8988T (cell line): Measurements from ENCODE around the gene IQSEC1.

Experiments used
- DNase-seq: peaks from one replicate; pipeline ENCODE4 v3.0.0; 2011

Gene IQSEC1

DNA sequence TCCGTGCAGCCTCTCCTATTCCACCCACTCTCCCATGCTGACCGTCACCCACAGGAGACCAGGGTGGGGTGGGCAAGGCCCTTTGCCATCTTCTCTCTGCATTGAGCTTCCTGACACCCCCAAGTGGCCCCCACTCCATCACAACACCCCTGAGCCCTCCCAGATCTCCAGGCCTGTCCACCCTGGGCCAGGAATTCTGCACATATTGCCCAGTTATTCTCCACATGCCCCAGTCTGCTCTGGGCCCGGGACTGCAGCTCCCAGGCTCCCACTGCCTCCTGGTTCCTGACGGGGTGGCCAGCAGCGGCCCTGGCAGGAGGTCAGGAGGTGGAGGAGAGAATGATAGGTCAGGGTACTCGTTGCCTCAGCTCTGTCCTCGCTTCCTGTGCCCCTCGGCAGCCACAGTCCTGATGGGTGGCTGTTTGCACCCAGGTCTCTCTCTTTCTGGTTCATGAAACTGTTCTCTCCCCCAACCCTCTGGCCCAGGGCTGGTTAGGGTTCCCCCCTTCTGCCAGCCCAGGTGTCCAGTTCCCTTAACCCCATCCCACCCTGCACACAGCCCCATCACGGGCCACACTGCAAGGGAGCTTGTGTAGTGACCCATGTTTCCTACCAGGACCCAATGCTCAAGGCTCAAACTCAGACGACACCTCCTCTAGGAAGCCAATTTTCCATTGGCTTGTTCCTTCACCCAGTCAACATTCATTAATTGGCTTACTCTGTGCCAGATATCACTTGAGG is 47.3 kb downstream of the IQSEC1 start:
- no peak for DNase-seq

DNA sequence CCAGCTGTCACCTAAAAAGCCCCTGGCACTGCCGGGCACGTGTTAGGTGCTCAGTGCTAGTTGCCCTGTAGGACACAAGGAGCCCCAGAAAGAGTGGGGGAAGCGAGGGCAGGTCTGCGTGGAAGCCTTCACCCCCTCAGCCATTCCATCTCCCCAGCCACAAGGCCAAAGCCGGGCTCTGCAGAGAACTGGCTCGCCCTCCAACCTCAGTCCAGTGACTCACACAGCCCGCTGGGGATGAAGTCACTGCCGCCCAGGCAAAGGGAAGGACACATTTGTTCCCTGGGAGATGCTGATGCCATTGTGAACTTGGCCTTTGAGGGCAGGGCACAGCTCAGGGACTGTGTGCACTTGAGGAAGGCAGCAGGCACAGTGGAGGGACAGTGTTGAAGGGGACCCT is 48.1 kb downstream of the IQSEC1 start:
- peak; percentile 70 for DNase-seq

DNA sequence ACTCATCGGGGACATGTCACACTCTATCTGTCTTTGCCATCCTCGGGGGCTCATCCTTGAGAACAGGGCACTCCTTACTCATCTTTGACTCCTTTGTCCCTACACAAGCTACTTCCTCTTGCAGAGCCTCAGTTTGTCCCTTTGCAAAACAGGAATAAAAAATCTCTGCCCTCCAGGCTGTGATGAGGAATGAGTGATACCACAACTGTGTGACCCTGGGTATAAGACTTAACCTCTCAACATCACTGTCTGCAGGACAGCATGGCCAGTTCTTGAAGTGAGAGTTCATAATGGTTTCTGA is 48.5 kb downstream of the IQSEC1 start:
- no peak for DNase-seq

DNA sequence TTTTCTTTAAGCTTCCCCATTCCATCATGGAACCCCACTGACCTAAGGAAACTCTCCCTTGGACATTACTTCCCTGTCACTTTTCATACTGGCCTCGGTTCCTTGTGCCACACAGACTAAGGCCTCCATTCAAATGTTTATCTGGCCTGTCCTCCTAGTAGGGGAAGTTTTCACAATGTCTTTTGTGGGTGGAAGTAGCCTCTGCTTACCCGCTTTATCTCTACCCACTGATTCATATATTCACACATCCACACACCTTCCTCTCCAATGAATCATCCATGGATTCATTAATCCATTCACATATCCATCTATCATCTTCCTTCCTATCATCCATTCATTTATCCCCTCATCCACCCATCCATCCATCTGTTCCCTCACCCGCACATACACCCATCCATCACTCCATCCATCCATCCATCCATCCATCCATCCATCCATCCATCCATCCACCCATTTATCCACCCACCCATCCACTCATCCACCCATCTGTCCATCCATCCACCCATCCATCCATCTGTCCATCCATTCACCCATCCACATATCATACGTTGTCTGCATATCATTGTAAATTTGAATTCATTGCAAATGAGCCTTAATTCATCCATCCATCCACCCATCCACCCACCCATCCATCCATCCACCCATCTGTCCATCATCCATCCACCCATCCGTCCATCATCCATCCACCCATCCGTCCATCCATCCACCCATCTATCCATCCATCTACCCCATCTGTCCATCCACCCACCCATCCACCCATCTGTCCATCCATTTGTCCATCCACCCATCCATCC is 49.1 kb downstream of the IQSEC1 start:
- DNase-seq: no peak

DNA sequence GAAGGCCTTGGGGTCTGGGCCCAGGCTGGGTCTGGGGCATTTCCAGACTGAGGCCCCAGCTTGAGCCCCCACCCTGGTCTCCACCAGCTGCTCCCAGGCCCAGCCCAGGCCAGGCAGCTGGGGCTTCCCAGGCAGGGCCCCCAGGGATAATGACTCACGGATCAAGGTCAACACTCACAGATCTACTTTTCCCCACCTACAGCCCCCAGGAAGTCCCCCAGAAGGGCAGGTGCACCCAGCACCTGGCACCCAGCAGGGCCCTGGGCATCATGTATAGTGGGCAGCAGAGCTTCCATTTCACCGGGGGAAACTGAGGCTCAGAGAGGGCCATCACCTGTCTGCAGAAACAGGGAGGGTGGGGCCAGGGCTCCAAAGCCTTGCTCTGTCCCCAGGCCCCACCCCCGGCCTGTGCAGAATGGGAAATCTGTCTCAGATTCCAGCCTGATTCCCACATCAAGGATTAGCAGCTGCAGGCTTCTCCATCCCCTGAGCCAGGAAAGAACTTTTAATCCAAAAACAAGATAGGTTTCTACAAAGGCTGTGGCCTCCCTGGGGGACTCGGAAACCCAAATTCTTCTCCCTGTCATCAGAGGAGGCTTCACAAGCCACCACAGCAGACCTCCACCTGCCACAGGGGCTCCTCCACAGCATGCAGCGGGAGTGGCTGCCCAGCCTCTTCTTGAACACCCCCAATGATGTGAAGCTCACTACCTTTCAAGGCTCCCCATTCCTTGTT is 49.8 kb downstream of the IQSEC1 start:
- no peak for DNase-seq

DNA sequence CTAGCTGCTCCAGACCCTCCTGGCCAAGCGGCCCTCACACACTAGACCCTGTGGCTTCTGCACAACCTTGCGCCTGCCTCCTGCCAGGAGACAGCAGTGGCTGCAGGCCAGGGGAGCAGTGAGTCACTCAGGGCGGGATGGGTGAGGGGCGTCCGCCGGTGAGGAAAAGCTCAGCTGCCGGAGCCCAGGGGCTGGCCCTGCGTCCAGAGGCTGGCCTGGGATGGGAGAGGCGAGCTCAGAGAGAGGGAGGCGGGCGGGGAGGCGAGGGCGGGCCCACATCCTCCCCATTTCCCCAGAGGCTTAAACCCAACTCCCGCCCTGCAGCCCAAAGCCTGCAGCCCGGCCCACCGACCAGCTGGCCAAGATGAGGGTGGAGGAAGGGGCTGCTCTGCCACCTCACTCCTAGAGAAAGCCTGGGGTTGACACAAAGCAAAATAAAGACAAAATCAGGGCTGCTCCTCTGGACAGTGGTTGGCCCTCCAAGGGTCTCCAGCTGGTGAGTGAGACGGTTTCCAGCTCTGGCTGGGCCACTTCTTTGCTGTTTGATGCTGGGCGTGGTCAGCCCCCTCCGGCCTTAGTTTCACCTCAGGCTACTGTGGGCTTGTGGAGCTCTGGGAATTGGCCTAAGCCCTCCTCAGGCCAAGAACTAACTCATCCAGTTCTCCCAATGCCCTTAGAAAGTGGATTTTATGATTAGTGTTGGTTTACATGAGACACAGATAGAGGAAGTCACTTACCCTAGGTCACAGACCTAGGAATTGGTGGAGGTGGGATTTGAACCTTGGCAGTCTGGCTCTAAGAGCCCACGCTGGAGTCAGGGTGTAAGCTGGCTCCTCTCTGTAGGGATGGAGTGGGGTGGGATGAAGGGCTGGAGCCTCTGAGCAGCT is 50.6 kb downstream of the IQSEC1 start:
- DNase-seq: no peak

DNA sequence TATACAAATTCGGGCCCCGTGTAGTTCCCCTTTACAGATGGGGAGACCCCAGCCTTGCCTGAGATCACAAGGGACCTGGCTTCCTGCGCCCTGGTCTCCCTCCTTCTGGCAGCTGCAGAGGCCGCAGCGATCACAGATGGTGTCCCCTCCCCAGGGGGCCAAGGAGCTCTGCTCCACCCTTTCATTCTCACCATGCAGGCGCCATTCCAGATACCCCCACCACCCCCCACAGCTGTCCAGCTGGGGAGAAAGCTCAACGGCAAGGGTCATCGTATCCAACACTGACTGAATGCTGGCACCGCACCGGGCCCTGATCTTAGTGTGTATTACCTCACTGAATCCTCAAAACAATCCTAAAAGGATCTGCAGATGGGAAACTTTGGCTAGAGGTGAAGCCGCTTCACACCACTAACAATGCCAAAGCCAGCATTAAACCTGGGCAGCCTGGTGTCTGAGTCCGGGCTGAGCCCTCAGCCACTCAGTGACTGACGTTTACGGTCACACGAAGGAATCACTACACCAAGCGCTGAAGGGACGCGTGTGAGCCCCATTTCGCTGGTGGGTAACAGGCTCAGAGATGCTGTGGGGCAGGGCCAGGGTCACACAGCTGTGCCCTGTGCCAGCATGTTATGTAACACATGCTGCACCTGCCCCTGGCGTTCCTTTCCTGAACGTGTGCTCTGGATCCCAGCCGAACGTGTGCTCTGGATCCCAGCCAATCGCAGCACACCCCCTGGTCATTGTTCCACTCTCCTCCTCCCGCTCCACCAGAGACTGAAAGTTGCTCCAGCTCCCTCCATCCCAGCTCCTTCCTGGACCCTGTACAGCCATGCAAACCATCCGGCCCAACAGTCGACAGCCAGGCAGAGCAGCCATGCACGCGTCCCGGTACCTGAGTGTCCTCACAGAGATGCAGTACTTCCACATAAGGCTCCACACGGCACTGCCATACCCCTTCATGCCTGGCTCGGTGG is 51.8 kb downstream of the IQSEC1 start:
- DNase-seq: no peak

DNA sequence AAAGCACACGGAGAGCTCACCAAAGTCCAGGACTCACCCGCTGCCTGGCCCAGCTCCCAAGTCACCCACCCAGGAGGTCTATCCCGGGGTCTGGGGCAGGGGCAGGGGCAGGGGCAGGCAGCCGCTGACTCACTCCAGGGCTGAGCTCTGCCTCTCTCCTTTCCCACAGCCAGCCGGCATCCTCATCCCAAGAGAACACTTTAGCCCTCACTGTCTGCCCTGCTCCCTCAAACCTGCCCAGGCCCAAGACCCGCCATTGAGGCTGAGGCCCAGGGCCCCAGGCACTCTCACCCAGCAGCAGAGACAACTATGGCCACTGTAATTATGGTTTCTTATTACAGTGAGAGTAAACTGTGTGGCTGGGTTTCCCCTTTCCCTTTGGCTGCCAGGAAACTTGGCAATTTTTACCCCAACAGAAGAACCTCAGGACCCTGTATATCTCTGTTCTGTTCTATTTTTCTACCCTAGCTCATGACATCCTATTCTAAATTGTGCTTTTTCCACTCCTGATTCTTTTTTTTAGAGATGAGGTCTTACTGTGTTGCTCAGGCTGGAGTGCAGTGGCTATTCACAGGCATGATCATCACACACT is 53.0 kb downstream of the IQSEC1 start:
- DNase-seq: no peak

DNA sequence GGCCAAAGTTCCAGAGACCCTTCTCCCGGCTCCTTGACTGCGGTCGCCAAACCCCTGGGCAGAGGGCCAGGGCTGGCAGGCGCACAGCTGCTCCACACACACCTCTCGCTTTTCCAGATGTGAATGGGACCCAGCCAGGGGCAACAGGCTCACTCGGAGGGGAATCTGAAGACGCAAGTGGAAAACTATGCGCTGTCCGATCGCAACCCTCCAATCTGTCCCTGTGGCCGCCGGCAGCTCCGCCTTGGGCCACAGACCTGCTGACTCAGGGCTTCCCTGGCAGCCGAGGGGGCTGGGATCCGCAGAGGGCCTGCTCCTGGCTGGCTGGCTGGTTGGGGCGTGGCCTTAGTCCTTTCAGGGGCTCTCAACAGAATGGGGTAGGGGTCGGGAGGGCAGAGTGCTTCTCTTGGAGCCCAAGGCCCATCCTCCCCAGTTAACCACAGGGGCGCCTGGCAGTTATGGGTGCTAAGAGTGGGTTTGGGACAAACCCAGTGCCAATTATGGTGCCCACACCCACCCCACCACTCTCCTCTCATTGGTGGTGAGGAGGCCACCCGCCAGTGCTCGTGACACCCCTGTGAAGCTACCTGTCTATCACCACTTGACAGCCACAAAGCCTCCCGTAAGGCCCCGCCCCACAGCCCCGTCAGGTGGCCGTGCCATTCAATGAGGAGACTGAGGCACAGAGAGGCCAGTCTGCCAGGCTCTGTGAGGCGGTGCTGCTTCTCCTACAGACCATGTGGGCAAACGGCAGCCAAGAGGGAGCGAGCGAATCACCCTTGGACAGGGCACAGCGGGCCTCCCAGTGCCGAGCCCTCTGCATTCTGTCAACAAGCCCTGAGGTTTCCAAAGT is 53.8 kb downstream of the IQSEC1 start:
- no peak for DNase-seq

DNA sequence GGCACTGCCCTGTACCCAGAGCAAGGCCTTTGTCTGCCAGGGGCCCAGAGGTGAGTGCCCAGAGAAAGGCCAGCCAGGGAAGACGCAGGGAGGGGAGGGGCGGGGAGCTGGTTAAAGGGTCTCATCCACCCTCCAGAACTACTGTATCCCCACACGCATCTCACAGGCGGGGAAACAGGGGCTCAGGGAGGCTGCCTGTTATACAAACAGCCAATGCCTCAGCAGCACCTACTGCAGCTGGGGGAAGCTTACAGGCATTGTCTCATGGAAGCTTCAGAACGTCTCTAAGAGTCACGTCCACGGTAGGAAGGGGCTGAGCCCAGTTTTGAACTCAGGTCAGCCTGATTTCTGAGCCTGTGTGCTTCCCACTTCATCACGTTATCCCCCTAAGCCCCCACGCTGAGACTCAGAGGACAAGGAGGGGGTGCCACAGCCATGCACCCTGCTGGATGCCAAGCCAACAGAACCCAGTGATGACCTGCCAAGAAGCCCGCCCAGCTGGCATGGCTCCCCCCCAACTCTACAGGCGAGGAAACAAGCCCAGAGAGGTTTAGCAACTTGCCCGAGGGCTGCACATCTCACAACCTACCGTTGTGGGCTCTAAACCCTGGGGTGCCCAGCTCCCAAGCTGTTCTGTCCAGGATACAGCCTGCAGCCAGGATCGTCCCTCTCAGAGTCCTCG is 54.5 kb downstream of the IQSEC1 start:
- DNase-seq: no peak

DNA sequence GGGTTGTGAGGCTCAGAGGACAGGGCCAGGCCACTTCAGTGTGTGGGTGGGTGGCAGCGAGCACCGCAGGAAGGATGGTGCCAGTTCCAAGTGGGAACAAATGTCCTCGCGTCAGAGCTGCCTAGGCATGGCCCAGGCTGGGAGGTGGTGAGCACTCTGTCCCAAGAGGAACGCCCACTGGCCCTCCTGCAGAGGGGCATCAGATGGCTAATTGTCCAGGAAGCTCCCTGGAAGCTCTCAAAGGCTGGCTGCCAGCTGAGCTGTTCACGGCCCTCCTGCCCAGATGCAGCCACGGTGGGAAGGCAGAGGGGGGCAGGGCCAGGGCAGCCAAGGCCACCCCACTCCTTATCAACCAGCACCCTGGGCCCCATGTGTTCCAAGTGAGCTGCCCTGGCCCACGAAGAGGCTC is 55.2 kb downstream of the IQSEC1 start:
- no peak for DNase-seq

DNA sequence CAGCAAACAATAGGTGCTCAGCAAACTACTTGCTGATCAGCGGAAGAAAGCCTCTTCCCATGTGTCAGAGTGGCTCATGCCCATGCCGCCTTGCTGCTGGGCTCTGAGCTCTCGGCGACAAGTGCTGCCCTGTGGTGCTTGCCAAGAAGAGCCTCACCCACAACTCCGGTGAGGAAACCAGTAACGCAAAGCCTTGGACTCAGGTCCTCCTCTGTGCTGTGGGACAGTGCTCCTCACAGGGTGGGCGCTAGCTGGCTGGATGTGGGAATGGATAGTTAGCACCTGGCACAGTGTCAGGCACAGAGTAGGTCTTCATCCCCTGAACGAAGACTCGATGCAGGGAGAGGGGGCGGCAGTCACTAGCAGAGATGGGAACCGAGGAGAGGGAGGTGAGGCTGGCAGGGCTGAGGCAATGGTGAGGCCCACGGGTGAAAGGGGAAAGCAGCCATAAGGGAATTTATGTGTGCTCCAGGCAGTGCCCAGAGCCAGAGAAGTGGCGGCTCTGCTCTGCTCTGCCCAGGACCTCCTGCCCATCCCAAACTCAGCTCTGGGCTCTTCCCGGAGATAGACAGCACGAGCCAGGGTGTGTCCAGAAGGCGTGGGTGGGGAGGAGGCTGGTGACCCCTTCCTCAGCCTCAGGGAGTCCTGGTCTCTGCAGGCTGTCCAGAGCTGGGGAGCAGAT is 55.7 kb downstream of the IQSEC1 start:
- no peak for DNase-seq

DNA sequence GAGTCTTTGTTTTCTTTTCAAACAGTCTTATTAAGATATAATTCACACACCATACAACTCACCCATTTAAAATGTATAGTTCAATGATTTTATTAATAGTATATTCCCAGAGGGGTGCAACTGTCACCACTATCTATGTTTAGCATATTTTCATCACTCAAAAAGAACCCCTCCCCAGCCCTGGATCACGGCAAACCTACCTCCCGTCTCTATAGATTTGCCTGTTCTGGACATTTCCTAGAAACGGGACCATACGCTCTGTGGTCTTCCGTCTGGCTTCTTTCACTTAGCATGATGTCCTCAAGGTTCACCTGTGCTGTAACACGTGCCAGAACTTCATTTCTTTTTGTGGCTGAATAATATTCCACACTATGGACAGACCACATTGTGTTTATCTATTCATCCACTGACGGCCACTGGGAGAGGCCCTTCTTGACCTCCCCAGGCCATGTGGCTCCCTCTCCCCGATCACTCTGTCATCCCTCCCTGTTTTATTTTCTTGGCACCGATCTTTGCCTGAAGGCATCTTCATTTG is 56.4 kb downstream of the IQSEC1 start:
- DNase-seq: no peak

DNA sequence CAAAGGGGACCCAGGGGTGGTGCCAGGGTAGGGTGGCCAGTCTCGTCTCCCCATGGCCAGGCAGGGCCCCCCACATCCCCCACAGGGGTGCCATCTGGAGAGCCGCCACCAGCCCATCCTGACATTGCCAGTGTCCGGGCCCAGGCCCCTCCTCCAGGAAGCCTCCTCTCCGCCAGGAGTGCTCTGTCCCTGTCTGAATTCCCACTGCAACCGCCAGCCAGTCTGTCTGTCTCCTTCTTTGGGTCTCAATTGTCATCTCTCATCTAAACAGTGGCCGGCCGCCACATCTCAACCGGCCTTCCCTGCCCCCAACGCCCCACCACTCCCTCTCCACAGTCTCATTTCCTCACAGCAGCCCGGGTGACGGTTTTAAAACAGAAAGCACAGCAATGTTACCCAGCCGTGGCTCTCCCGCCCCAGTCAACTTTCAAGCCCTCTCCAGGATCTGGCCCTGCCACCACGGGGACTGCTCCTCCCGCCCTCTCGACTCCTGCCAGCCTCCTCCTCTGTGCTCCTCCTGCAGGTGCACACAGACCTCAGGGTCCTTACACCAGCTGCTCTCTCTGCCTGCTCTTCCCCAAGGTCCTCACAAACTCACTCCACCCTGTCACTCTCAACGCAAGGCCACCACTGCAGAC is 57.0 kb downstream of the IQSEC1 start:
- DNase-seq: no peak

DNA sequence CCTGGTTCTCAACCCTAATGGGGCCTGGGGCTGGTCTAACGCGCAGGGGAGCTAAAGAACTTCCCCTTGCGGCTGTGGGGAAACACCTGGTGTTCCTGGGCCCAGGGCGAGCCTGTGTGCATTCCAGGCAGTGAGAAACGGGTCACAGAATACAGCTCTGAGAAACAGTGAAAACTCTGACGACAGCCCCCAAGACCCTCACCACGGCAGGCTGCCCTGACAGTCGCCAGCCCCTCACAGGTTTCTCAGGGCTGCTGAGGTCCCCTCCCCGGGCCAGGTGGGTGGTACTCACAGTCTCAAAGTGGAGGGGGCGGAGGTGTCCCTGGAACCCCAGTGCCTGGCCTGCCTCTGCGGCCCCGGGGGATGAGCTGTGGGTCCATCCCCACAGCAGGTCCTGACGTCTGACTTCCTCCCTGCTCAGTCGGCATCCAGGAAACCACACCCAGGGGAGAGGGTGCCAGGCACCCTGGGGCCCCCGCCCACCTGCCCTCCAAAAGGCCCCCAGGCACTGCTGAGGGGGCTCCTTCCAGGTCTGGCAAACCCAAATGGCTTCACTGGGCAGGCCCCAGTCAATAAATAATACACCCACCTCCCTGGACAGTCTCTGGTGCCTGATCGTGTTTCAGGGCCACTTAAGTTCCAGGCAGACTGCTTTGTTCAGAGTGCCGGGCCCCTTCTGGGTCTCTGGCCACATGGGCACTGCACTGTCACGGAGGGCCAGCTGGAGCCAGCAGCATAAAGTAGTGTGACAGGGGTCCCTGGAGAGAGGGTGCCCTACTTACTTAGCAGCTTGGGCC is 57.7 kb downstream of the IQSEC1 start:
- no peak for DNase-seq

DNA sequence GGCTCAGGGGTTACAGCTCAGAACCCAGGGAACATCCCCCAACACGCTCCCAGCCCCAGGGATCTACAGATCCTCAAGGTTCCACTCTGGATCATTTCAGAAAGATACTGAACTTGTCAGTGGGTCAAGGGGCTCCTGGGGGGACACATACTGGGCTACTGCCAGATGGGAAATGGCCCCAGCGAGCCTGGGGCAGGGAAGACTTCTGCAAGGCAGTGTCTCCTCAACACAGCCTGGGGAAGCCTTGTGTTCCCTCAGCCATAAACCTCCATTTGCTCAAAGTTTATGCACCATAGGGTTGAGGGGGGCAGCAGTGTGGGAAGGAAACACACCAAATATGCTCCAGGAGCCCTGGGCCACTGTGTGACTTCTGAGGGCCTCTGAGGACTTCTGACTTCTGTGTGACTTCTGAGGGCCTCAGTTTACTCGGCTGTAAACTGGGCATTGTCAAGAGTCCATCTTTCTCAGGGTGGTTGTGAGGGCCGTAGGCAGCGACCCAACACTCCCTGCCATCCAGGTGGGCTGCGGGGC is 58.4 kb downstream of the IQSEC1 start:
- DNase-seq: no peak
